NCI-H187 treated with DMSO at 0.1 percent for 48 hours (cell line): ENCODE data around the gene TSPAN9.

Experiments used
- DNase-seq: peaks from one replicate; lab custom pipeline; 2025; lab: John Stamatoyannopoulos, UW

Gene TSPAN9

GRCh38 chr12:3250576-3250975 is 173.4 kb downstream of the TSPAN9 start:
- no peak for DNase-seq

GRCh38 chr12:3251067-3251466 is 173.9 kb downstream of the TSPAN9 start:
- no peak for DNase-seq

GRCh38 chr12:3251691-3252090 is 174.5 kb downstream of the TSPAN9 start:
- no peak for DNase-seq

GRCh38 chr12:3252450-3252891 is 175.3 kb downstream of the TSPAN9 start:
- no peak for DNase-seq

- no peak for DNase-seq
These were observed 176.6 kb downstream of the TSPAN9 start for GRCh38 chr12:3253682-3254275.

- no peak for DNase-seq
These were observed 177.9 kb downstream of the TSPAN9 start for GRCh38 chr12:3255057-3255456.

GRCh38 chr12:3256103-3256631 is 179.0 kb downstream of the TSPAN9 start:
- no peak for DNase-seq

GRCh38 chr12:3257411-3257810 is 180.2 kb downstream of the TSPAN9 start:
- DNase-seq, result no peak

- DNase-seq, result no peak
These were observed 182.8 kb downstream of the TSPAN9 start for GRCh38 chr12:3259973-3260372.

GRCh38 chr12:3261782-3262359 is 184.7 kb downstream of the TSPAN9 start:
- no peak for DNase-seq

GRCh38 chr12:3262470-3262869 is 185.3 kb downstream of the TSPAN9 start:
- DNase-seq, result no peak

- no peak for DNase-seq
These were observed 186.1 kb downstream of the TSPAN9 start for GRCh38 chr12:3263282-3263681.

GRCh38 chr12:3263939-3264922 is 187.1 kb downstream of the TSPAN9 start:
- no peak for DNase-seq

GRCh38 chr12:3265406-3265805 is 188.2 kb downstream of the TSPAN9 start:
- DNase-seq, result no peak

- no peak for DNase-seq
These were observed 189.5 kb downstream of the TSPAN9 start for GRCh38 chr12:3266638-3267037.

GRCh38 chr12:3267690-3268089 is 190.5 kb downstream of the TSPAN9 start:
- no peak for DNase-seq

GRCh38 chr12:3269594-3269993 is 192.4 kb downstream of the TSPAN9 start:
- no peak for DNase-seq

GRCh38 chr12:3271146-3271545 is 194.0 kb downstream of the TSPAN9 start:
- no peak for DNase-seq

GRCh38 chr12:3271639-3272038 is 194.5 kb downstream of the TSPAN9 start:
- DNase-seq, result no peak

GRCh38 chr12:3272958-3273357 is 195.8 kb downstream of the TSPAN9 start:
- DNase-seq, result no peak

- DNase-seq, result no peak
These were observed 196.3 kb downstream of the TSPAN9 start for GRCh38 chr12:3273409-3273853.

- DNase-seq, result no peak
These were observed 197.5 kb downstream of the TSPAN9 start for GRCh38 chr12:3274664-3275063.
